HepG2 (cell line): ENCODE measurements around the gene DST. TPM values are rescaled to one million over a fixed set of nuclear protein-coding genes. Genes with fewer than 3 reads are reported as not detected.

Experiments used
- ARHGAP35 ChIP-seq: sonication (generic); formaldehyde crosslinking; IDR thresholded peaks from 2 replicates; pipeline ENCODE4 v1.9.0; 2022; ENCODE audit warnings: mild to moderate bottlenecking, inconsistent platforms, moderate library complexity, missing genetic modification reagents, borderline replicate concordance
- BHLHE40 ChIP-seq: IDR thresholded peaks from 2 replicates; pipeline ENCODE4 v1.6.1; 2011; ENCODE audit warnings: low read length, improper control_type of control experiment
- CEBPB ChIP-seq: IDR thresholded peaks from 2 replicates; pipeline ENCODE4 v1.6.1; 2011; ENCODE audit warnings: low read depth, low read length, improper control_type of control experiment, borderline replicate concordance
- FUBP1 ChIP-seq: sonication (generic); formaldehyde crosslinking; IDR thresholded peaks from 2 replicates; pipeline ENCODE4 v1.5.1; 2020; ENCODE audit warnings: missing genetic modification reagents, mild to moderate bottlenecking, borderline replicate concordance
- KDM4B ChIP-seq: sonication (generic); formaldehyde crosslinking; IDR thresholded peaks from 2 replicates; pipeline ENCODE4 v1.4.0; 2020; ENCODE audit warnings: missing genetic modification reagents
- KMT2A ChIP-seq: sonication (generic); formaldehyde crosslinking; IDR thresholded peaks from 2 replicates; pipeline ENCODE4 v1.4.0; 2020; ENCODE audit warnings: missing genetic modification reagents
- MIER3 ChIP-seq: IDR thresholded peaks from 2 replicates; pipeline ENCODE4 v1.6.1; 2016; ENCODE audit warnings: missing compliant biosample characterization, borderline replicate concordance
- MIXL1 ChIP-seq: IDR thresholded peaks from 2 replicates; pipeline ENCODE4 v1.6.1; 2016
- NFKB2 ChIP-seq: sonication (generic); formaldehyde crosslinking; IDR thresholded peaks from 2 replicates; pipeline ENCODE4 v1.4.0; 2020; ENCODE audit warnings: missing genetic modification reagents, borderline replicate concordance
- PRMT3 ChIP-seq: sonication (generic); formaldehyde crosslinking; IDR thresholded peaks from 2 replicates; pipeline ENCODE4 v1.8.1; 2022; ENCODE audit warnings: low read depth, mild to moderate bottlenecking, moderate library complexity, missing genetic modification reagents, borderline replicate concordance
- SKI ChIP-seq: fragments of 450-650 bp; IDR thresholded peaks from one replicate; pipeline ENCODE4 v1.6.1; 2018; ENCODE audit warnings: mild to moderate bottlenecking; ENCODE audit not compliant: partially characterized antibody
- ZBTB39 ChIP-seq: sonication (generic); formaldehyde crosslinking; IDR thresholded peaks from 2 replicates; pipeline ENCODE4 v1.5.0; 2020; ENCODE audit warnings: missing genetic modification reagents
- ZFP36 ChIP-seq: fragments of 150-350 bp; IDR thresholded peaks from 2 replicates; pipeline ENCODE4 v1.6.1; 2018; ENCODE audit warnings: borderline replicate concordance, low read length, low read depth; ENCODE audit not compliant: partially characterized antibody
- ZNF143 ChIP-seq: sonication (generic); formaldehyde crosslinking; IDR thresholded peaks from 2 replicates; pipeline ENCODE4 v1.4.0; 2020; ENCODE audit warnings: missing genetic modification reagents
- ZNF329 ChIP-seq: sonication (generic); formaldehyde crosslinking; IDR thresholded peaks from 2 replicates; pipeline ENCODE4 v1.9.0; 2021; ENCODE audit warnings: low read depth, mild to moderate bottlenecking, missing genetic modification reagents
- ZNF747 ChIP-seq: sonication (generic); formaldehyde crosslinking; IDR thresholded peaks from 2 replicates; pipeline ENCODE4 v1.8.1; 2023; ENCODE audit warnings: missing genetic modification reagents, mild to moderate bottlenecking, borderline replicate concordance
- ZNF749 ChIP-seq: sonication (generic); formaldehyde crosslinking; IDR thresholded peaks from 2 replicates; pipeline ENCODE4 v1.8.0; 2022; ENCODE audit warnings: mild to moderate bottlenecking, missing genetic modification reagents, moderate library complexity, borderline replicate concordance
- polyA plus RNA-seq, 8 experiments: library from polyadenylated mRNA; depleted of rRNA in 3 of 8; stranded (reverse) in 7 of 8; unstranded in 1 of 8; fragments of >200 nt; fragmentation: Illumina TruSeq in 4 of 8; extraction: Trizol in 4 of 8; gene quantifications; 2 replicates each; pipeline versions ENCODE4 v1.2.1 to v1.2.3, GENCODE V29; 2011 to 2016; ENCODE audit warnings: low read depth in 4 of 8, missing spikeins in 1 of 8, mixed read lengths in 1 of 8; ENCODE audit not compliant: insufficient read depth in 1 of 8
- total RNA-seq, 5 experiments: library from RNA; depleted of rRNA; stranded (reverse); fragments of >200 nt; fragmentation: Illumina TruSeq; extraction: Trizol; gene quantifications; 2 replicates each; pipeline ENCODE4 v1.2.3, GENCODE V29; 2016; ENCODE audit warnings: low read depth in 1 of 5
- TF ChIP-seq, protein P1 (sequence below): sonication (generic); formaldehyde crosslinking; IDR thresholded peaks from 2 replicates; pipeline ENCODE4 v1.4.0; 2020; ENCODE audit warnings: missing genetic modification reagents
- TF ChIP-seq, protein P2 (sequence below): sonication (generic); formaldehyde crosslinking; conservative IDR thresholded peaks from 2 replicates; pipeline ENCODE4 v1.4.0; 2020; ENCODE audit warnings: missing genetic modification reagents

DST gene
- total and polyA plus RNA-seq, 2 of the 13 experiments (the other 11 are each of a cell fraction or from before 2014, with no cell fraction given): 64.4 to 89.0 TPM

- no peak for TF ChIP-seq ZBTB39 (CRISPR knock-in tag)
- no peak for TF ChIP-seq PRMT3 (CRISPR knock-in tag)
- peak; percentile 61; the same call in 1 of the 2 replicates for TF ChIP-seq ZNF747
- TF ChIP-seq ZNF143: no peak
- TF ChIP-seq, protein P1, sequence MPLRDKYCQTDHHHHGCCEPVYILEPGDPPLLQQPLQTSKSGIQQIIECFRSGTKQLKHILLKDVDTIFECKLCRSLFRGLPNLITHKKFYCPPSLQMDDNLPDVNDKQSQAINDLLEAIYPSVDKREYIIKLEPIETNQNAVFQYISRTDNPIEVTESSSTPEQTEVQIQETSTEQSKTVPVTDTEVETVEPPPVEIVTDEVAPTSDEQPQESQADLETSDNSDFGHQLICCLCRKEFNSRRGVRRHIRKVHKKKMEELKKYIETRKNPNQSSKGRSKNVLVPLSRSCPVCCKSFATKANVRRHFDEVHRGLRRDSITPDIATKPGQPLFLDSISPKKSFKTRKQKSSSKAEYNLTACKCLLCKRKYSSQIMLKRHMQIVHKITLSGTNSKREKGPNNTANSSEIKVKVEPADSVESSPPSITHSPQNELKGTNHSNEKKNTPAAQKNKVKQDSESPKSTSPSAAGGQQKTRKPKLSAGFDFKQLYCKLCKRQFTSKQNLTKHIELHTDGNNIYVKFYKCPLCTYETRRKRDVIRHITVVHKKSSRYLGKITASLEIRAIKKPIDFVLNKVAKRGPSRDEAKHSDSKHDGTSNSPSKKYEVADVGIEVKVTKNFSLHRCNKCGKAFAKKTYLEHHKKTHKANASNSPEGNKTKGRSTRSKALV (CRISPR knock-in tag): peak; percentile 73; the same call in 1 of the 2 replicates
- TF ChIP-seq ZFP36: no peak
- TF ChIP-seq FUBP1 (CRISPR knock-in tag): no peak
- TF ChIP-seq MIXL1 (CRISPR knock-in tag): peak; percentile 95
- TF ChIP-seq MIER3 (CRISPR knock-in tag): peak; percentile 97; the same call in 1 of the 2 replicates
- TF ChIP-seq, protein P2, sequence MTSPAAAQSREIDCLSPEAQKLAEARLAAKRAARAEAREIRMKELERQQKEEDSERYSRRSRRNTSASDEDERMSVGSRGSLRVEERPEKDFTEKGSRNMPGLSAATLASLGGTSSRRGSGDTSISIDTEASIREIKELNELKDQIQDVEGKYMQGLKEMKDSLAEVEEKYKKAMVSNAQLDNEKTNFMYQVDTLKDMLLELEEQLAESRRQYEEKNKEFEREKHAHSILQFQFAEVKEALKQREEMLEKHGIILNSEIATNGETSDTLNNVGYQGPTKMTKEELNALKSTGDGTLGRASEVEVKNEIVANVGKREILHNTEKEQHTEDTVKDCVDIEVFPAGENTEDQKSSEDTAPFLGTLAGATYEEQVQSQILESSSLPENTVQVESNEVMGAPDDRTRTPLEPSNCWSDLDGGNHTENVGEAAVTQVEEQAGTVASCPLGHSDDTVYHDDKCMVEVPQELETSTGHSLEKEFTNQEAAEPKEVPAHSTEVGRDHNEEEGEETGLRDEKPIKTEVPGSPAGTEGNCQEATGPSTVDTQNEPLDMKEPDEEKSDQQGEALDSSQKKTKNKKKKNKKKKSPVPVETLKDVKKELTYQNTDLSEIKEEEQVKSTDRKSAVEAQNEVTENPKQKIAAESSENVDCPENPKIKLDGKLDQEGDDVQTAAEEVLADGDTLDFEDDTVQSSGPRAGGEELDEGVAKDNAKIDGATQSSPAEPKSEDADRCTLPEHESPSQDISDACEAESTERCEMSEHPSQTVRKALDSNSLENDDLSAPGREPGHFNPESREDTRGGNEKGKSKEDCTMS (CRISPR knock-in tag): no peak
- no peak for TF ChIP-seq KMT2A (CRISPR knock-in tag)
- TF ChIP-seq ZNF329: no peak
- no peak; the same call in 1 of the 2 replicates for TF ChIP-seq ZNF749 (CRISPR knock-in tag)
- peak; percentile 30; the same call in 1 of the 2 replicates for TF ChIP-seq BHLHE40
- peak; percentile 91; the same call in 1 of the 2 replicates for TF ChIP-seq KDM4B
- peak; percentile 95 for TF ChIP-seq CEBPB
- no peak for TF ChIP-seq NFKB2 (CRISPR knock-in tag)
- no peak for TF ChIP-seq ARHGAP35 (CRISPR knock-in tag)
- peak; percentile 99 for TF ChIP-seq SKI
Observed at GRCh38 chr6:56683882-56684281, 41.2 kb upstream of the DST start (continued).
